ENCODE data around the gene PPARG.

- TF ChIP-seq SUZ12 (IDR thresholded peaks at IDR 0.05; ENCODE audit: low read depth, low read length) (no peak), POLR2A (IDR thresholded peaks at IDR 0.05; ENCODE audit: insufficient read depth in 1 of 2, low read depth in 2 of 2, low read length in 2 of 2) (no peak), ZNF253 (CRISPR knock-in tag; IDR thresholded peaks at IDR 0.05; ENCODE audit: borderline replicate concordance) (no peak), REST (IDR thresholded peaks at IDR 0.05; ENCODE audit: borderline replicate concordance in 1 of 2, low read depth in 1 of 2, low read length in 2 of 2) (no peak), FOXK1 (CRISPR knock-in tag; IDR thresholded peaks at IDR 0.05; ENCODE audit: borderline replicate concordance, low read depth) (no peak), MXI1 (IDR thresholded peaks at IDR 0.05; ENCODE audit: borderline replicate concordance, low read depth, low read length) (no peak), CTCF (CRISPR knock-in tag; IDR thresholded peaks at IDR 0.05) (no peak), USF2 (IDR thresholded peaks at IDR 0.05; ENCODE audit: low read depth, low read length) (no peak), USF2 (CRISPR knock-in tag; IDR thresholded peaks at IDR 0.05; ENCODE audit: borderline replicate concordance) (no peak), ZNF496 (CRISPR knock-in tag; IDR thresholded peaks at IDR 0.05; ENCODE audit: insufficient replicate concordance) (no peak), CAMTA2 (CRISPR knock-in tag; IDR thresholded peaks at IDR 0.05; ENCODE audit: borderline replicate concordance) (no peak), BRCA1 (CRISPR knock-in tag; IDR thresholded peaks at IDR 0.05) (no peak), ZNF281 (CRISPR knock-in tag; IDR thresholded peaks at IDR 0.05; ENCODE audit: borderline replicate concordance) (no peak), NBN (conservative IDR thresholded peaks at IDR 0.05) (no peak), ZNF646 (CRISPR knock-in tag; IDR thresholded peaks at IDR 0.05) (no peak)
Observed at GRCh38 chr3:12249519-12249918, 39.4 kb upstream of the PPARG start.

Measured in HepG2 (cell line).